ENCODE measurements around the gene FGF22. TPM values are rescaled to one million over a fixed set of nuclear protein-coding genes. Genes with fewer than 3 reads are reported as not detected.

Gene FGF22
- total and polyA plus RNA-seq, 2 of the 8 experiments (the other 6 are each of a cell fraction or from before 2014, with no cell fraction given): 0.44 to 1.7 TPM

- TF ChIP-seq ZNF274 (IDR thresholded peaks at IDR 0.05; ENCODE audit: borderline replicate concordance, extremely low read depth, low read length) (no peak), CREB1 (IDR thresholded peaks at IDR 0.05) (no peak), ATF2 (IDR thresholded peaks at IDR 0.05; ENCODE audit: low read length) (no peak), CEBPB (IDR thresholded peaks at IDR 0.05; ENCODE audit: low read depth, low read length) (no peak)
These were observed 5.1 kb downstream of the FGF22 start (continued) for GRCh38 chr19:644789-645188.
